ENCODE results near the gene ADAMTS17.

ADAMTS17 gene

DNA sequence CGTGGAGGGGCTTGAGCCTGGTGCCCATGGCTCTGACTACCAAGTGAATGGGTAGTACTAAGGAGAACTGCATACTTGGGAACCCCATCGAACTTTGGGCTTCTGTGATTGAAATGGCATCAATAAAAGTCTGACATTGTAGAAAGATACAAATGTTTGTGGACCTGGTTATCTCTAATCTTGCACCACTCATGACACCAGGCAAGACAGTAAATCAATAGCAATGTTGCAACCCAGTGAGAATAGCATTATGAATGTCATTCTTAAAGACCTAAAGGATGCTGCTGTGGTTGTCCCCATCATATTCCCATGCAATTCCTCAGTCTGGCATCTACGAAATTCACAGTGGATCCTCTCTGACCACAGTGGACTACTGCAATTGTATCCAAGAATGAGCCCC is 375.0 kb downstream of the ADAMTS17 start:
- H3K4me3 ChIP-seq (ENCODE audit: low read depth, low read length), result no peak overlapping the region
- TF ChIP-seq, protein P1, sequence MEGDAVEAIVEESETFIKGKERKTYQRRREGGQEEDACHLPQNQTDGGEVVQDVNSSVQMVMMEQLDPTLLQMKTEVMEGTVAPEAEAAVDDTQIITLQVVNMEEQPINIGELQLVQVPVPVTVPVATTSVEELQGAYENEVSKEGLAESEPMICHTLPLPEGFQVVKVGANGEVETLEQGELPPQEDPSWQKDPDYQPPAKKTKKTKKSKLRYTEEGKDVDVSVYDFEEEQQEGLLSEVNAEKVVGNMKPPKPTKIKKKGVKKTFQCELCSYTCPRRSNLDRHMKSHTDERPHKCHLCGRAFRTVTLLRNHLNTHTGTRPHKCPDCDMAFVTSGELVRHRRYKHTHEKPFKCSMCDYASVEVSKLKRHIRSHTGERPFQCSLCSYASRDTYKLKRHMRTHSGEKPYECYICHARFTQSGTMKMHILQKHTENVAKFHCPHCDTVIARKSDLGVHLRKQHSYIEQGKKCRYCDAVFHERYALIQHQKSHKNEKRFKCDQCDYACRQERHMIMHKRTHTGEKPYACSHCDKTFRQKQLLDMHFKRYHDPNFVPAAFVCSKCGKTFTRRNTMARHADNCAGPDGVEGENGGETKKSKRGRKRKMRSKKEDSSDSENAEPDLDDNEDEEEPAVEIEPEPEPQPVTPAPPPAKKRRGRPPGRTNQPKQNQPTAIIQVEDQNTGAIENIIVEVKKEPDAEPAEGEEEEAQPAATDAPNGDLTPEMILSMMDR (IDR thresholded peaks at IDR 0.05; ENCODE audit: borderline replicate concordance, insufficient read depth, low read depth, low read length), result no peak

DNA sequence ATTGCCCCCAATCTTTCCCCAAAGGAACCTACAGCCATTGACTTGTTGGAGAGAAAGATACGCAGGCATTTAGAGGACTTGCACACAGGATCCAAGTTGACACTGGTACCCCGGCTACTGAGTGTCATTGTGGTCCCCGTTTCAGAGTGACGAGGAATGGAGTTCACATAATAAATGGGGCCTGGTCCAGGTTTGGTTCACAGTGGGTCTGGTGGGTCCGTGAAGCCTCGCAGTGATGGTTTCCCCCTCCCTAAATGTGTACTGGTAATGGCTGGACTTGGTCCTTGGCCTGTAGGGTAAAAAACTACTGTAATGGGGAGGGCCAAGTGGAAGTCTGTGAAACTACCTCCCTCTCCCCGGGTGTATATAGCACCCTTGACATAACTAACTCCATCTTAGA is 376.4 kb downstream of the ADAMTS17 start:
- TF ChIP-seq, protein P1 (IDR thresholded peaks at IDR 0.05; ENCODE audit: borderline replicate concordance, insufficient read depth, low read depth, low read length), result no peak
- no peak overlapping the region for H3K4me3 ChIP-seq (ENCODE audit: low read depth, low read length)

DNA sequence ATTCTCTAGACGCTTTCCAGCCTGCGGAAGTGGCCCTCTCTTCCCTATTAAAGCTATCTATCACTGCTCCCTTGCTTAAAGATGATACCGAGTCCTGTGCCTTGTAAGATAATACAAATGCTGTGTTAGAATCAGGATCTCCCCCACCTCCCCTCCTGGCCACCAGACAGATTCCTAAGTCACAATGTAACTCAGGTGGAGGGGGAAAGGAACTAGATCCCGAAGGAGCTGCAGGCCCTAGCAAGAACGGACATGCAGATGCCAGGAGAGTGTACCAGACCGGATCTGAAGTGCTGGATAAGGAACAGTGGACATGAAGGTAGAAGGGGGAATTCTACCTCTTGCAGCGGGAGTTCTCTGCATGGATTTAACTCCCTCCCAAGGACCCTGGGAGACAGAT is 377.8 kb downstream of the ADAMTS17 start:
- TF ChIP-seq, protein P1 (IDR thresholded peaks at IDR 0.05; ENCODE audit: borderline replicate concordance, insufficient read depth, low read depth, low read length), result no peak
- H3K4me3 ChIP-seq (ENCODE audit: low read depth, low read length), result no peak overlapping the region

DNA sequence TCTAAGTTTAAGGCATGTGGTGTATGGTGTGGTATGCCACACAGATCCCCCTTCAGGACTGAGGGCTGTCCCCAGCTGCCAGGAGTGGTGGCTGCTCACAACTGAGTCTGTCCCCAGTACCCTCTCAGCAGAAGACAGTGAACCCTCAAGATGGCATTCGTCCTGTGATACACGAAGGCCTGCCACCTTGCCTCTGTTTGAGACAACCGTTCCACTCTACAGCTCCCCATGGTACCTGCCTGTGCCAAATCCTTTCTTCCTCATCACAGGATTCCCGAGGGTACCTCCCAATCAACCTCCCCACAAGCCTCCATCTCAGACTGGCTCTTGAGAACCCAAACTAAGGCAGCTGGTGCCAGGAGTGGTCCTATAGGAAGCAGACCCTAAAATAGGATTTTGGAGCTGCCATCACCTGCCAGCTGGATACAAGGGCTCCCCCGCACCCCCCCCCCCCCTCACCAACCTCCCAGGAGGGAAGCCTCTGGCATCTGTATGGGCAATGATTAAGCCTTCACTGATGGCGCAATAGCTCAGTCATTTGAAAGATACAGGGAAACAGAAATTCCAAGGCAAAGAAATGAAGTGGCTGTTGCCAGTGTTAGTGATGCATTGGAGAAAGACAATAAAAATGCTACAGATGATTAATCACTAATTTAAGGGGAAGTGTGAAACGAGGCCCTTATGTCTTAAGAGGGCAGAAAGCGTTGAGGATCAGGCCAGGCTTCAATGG is 378.5 kb downstream of the ADAMTS17 start:
- no peak overlapping the region for H3K4me3 ChIP-seq (ENCODE audit: low read depth, low read length)
- TF ChIP-seq, protein P1 (IDR thresholded peaks at IDR 0.05; ENCODE audit: borderline replicate concordance, insufficient read depth, low read depth, low read length), result no peak

DNA sequence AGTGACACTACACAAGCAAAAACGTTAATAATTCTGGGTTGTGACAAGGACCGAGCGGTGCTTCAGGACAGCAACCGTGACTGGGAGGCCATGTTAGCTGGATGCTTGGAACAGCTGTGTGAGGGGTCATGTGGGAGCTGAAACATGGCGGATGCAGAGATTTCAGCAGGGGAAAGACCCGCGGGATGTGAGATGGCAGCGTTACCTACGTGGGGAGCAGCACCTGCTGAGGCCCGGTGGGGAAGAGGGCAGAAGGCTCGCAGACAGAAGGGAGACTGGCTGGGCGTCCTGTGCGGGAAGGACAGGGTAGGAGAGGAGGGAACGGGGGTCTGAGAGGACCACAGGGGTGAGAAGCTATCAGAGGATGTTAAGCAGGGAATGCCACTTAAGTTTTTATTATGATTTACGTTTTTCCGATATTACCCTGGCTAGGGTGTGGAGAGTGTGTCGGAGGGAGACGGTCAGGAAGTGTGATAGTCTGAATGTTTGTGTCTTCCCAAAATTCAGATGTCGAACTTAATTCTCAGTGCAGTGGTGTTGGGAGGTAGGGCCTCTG is 379.7 kb downstream of the ADAMTS17 start:
- H3K4me3 ChIP-seq (ENCODE audit: low read depth, low read length), result no peak overlapping the region
- TF ChIP-seq, protein P1 (IDR thresholded peaks at IDR 0.05; ENCODE audit: borderline replicate concordance, insufficient read depth, low read depth, low read length), result no peak

DNA sequence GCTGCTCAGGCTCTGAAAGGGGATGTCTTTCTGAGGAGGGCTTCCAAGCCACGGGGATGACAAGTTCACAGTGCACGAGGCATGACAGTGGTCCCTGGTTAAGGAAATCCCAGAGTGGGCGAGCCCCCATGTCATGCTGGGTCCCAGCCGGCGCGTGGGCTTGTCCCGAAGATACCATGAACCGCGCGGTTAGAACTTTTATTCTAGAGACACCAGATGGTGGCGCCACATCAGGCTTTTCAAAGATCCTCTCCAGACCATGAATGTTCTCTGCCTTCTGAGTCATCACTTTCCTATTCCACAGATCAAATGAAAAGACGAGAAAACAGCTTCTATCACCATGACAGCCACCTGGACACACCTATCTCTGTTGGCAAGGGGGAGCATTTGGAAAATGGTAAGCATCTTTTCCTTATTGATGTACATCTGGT is 380.7 kb downstream of the ADAMTS17 start:
- no peak overlapping the region for H3K4me3 ChIP-seq (ENCODE audit: low read depth, low read length)
- TF ChIP-seq, protein P1 (IDR thresholded peaks at IDR 0.05; ENCODE audit: borderline replicate concordance, insufficient read depth, low read depth, low read length), result no peak

DNA sequence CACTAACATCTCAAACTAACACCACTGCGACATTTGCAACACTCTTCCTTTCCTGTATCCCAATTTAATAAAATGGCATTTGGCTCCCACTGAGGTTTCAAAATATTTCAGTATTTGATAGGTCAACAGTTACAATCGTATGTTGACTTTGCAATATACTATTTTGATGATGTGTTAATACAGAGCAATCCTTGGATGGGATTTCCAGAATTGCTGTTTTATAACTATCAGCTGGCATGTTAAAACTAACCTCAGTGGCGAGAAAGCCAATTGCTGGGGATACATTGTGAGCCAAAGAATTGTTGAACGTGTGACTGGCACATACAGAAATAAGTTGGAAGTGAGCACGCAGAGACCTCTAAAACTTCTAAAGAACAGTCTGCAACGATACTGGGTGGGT is 382.4 kb downstream of the ADAMTS17 start:
- no peak overlapping the region for H3K4me3 ChIP-seq (ENCODE audit: low read depth, low read length)

More for the DNA sequence above, 382.4 kb downstream of the ADAMTS17 start:
- TF ChIP-seq, protein P1 (IDR thresholded peaks at IDR 0.05; ENCODE audit: borderline replicate concordance, insufficient read depth, low read depth, low read length), result no peak

All from GM12875 (cell line).